Measurements from ENCODE around the gene EIF1.
"Not testable (repeated sequence)": the region's sequence is repeated elsewhere in the genome, so short reads cannot be mapped to it uniquely, and the experiment has no call there.

The EIF1 gene

GRCh38 chr17:41656249-41657023, 32.2 kb upstream of the EIF1 start:
- DNase-seq: no peak

- no peak for DNase-seq
Measured at GRCh38 chr17:41657176-41657754, 31.4 kb upstream of the EIF1 start.

- no peak for DNase-seq
Measured at GRCh38 chr17:41657936-41658335, 30.7 kb upstream of the EIF1 start.

- no peak for DNase-seq
Measured at GRCh38 chr17:41658846-41659245, 29.8 kb upstream of the EIF1 start.

DNA sequence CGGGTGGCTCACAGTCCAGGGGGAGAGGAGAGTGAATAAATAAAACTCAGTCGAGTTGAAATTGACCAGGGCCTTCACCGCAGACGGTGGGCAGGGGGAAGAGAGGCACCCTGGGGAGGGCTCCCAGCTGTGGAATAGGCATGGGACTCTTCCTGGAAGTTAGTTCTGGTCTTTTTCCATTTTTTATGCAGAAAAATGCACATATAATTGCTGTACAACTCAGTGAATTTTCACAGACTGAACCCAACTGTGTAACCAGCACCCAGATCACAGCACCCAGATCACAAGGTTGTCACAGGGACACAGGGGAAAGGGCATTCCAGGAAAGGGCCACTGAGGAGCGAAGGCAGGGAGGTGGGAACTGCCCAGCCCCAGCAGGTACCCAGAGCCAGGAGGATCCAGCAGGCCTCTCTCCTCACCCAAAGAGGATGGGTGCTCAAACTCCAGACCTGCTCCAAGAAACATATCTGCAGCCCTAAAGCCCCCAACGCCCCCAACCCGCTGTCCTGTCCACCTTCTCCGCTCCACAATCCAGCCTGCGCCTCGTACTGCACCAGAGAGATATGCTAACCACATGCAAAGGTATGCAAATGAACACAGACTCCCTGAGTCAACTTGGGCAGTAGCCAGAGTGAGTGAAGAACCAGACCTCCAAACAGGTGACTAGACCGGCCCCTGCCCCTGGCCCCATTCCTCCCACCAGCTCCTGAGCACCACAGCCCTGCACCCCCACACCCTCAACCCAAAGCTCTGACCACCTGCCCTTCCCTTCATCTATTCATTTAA, 29.1 kb upstream of the EIF1 start:
- DNase-seq: no peak

DNA sequence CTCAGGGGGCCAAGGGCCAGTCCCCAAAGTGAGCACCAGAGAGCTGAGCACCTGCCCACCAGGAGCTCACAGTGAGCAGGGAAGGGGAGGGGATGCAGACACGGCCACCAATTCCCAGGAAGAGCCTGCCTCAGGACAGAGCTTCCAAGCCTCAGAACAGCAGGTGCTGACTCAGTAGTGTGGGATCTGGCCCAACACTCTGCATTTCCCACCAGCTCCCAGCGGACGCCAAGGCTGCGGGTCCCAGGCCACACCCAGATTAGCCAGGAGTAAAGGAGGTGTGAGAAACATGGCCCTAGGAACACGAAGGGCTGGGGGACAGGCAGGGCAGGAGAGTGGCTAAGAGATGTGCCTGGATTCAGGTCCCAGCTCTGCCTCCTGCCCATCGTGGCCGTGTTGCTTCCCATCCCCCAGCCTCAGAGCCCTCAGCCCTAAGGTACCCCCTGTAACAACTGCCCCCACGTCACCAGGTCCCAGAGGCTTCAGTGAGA, 28.4 kb upstream of the EIF1 start:
- no peak for DNase-seq

DNA sequence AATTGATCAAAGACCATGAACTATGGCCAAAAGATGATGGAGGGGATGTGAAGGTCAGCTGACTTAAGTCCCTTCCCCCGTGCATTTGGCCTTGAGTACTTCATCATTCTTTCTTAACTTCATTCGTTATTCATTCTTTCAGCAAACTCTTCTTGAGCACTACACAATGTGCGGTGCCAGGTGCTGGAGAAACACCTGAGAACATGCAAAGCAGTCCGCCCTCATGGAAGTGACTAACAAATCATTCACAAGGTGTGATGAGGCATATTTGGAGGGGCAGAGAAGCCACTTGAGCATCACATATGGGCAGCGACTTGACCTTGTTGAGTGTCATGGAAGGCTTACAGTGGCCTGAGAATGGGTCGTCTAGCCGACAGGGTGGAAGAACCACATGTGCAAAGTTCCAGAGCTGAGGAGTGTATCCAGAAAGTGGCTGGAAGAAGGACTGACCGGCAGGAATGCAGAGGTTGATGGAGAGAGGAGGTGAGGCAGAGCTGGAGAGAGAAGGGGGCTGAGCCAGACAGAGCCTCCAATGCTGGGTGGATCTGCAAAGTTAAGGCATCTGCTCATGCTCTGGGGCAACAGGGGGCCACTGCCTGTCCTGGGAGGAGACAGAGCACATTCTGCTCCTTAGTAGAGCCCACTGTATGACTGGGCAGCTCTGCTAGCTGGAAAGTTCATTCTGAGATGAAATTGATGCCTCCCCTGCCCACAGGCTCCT, 25.1 kb upstream of the EIF1 start:
- no peak for DNase-seq

DNA sequence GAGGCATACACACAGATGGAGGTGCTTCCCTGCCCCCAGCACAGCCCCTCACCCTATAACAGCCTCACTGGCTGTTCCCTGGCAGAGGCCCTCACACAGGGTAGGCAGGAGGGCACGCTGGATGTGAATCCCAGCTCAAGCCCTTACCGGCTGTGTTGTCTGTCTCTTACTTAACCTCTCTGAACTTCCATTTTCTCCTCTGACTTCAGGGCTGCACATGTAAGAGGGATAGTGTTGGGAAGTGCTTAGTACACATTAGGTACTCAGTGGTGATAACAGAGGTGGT, 24.6 kb upstream of the EIF1 start:
- DNase-seq: no peak

- DNase-seq: no peak
Measured at GRCh38 chr17:41664587-41665565, 23.8 kb upstream of the EIF1 start.

DNA sequence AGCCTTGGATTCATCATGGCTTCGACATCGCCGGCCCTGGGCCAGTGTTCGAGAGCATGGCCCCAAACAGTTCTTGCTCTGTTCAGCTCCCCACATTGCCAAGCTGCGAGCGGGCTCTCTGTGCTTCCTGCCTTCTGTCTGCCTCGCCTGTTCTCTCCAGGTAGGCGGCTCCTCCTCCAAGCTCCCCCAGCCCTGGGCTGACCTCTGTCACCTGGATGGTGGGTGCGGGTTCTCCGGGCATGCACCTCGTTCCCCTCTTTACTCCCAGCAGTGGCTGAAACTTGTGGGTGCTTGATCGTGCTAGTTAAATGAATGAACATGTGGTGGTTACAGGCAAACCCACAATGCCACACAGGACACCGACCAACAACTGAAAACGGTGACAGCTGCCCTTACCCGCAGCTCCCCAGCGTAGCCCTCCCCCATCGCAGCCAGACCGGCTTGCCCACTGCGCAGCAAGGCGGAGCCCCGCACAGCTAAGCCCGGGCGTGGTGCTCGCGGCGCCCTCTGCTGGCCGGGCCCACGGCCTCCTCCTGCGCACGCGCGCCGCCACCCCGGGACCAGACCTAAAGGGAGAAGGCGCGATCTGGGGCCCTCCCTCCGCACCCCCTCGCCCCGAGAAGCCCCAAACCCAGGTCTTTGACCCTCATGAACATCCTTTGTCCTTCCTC, 23.0 kb upstream of the EIF1 start:
- peak; percentile 84 for DNase-seq

DNA sequence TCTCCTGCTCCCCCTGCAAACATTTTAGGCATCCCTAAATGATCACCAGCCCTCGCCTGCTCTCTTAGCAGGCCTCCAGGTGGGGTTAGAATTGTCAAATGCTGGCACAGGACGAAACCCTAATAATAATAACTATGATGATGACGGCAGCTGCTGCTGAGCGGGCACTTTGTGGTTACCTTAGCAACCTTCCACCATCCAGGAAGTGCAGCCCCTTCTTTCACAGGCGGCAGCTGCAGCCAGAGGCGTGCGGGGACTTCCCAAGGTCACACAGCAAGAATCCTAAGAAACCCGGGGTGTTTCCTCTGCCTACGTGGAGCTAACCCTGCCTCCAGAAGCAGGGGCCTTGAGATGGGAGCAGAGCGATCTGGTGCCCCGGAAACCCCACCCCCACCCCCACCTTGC, 22.4 kb upstream of the EIF1 start:
- DNase-seq: peak; percentile 82

- DNase-seq: peak; percentile 80
Measured at GRCh38 chr17:41666708-41667279, 21.9 kb upstream of the EIF1 start.

DNA sequence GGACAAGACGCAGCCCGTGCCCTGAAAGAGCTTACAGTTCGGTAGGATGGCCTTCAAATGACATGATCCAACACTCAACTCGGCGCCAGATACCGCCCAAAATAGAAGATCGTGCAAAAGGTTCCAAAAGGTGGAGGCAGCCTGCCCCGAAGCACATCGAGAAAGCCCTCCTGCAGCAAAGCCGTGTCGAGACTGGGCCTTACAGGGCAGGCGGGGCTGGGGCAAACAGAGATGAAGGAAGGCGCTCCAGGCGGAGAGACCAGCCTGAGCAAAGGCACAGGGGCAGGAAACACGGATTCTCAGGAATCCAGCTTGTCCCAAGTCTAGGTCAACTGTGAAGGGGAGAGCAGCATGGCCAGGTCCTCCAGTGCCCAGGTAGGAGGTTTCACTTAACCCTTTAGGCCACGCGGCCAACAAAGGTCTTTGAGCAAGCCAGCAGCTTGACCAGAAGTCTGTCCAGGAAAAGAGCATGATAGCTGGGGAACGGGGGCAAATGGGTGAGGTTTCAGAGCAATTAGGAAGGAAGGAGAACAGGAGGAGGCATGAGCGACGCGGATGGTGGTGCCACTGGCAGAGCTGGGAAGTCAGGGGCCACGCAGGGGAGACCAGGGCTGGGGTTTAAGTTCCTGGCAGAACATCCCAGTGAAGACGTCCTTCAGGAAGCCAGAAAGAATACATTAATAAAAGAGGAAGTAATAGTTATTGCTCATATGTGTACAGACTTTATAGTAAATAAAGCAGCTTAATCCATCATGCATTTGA, 21.2 kb upstream of the EIF1 start:
- DNase-seq: no peak

- no peak for DNase-seq
Measured at GRCh38 chr17:41672153-41672552, 16.5 kb upstream of the EIF1 start.

GRCh38 chr17:41675157-41676057, 13.3 kb upstream of the EIF1 start:
- not testable (repeated sequence) for DNase-seq

DNA sequence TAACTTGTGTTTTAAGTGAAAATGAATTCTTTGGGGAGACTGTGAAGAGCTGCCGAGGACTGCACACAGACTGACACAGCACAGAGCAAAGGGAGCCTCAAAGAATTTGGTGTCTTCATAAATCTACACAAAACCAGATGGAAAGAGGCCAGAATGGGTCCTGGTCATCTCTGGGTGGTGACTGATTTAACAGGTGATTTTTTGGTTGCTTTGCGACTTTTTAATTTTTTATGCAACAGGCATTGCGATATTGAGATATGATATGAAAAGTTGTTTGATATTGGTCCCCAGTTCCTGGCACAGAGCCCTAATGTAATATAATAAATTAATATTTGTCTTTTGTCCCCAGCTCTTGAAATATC, 12.6 kb upstream of the EIF1 start:
- DNase-seq: no peak

- DNase-seq: peak; percentile 45
Measured at GRCh38 chr17:41678411-41678906, 10.2 kb upstream of the EIF1 start.

DNA sequence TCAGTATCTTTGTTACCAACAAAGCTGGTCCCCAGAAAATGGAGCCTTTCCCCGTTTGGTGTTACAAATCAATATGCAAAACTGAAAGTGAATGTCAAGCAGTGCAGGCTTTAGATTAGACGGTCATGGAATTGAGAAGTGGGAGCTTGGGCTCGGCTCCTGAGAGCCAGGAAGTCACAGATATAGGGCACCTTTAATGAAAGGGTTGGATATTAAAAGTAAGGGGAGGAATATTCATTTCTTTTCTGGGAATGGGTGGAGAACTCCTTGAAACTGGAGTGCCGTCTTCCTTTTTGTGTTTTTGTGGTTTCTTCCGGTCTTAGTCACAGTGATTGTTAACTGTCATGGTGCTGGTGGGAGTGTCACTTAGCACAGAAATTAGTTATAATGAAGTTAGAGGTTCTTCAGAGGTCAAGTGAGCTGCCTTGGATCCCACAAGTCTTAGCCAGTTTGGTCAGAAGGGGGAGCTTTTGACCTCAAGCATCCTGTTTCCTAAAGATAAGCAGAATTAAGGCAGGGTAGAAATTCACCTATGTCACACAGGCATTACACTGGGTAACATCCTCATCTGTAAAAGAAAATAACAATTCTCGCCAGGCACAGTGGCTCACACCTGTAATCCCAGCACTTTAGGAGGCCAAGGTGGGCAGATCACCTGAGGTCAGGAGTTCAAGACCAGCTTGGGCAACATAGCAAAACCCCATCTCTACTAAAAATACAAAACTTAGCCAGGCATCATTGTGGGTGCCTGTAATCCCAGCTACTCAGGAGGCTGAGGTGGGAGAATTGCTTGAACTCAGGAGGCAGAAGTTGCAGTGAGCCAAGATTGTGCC, 9.6 kb upstream of the EIF1 start:
- peak; percentile 64 for DNase-seq

All from EL (cell line).